SK-N-SH (cell line): ENCODE data around the gene KCNAB1. TPM values are rescaled to one million over a fixed set of nuclear protein-coding genes. Genes with fewer than 3 reads are reported as not detected.

Experiments used
- CTCF ChIA-PET: fragments of 300-600, 350-600 bp; formaldehyde crosslinking; extraction: SDS; loops from one replicate; lab custom pipeline; 2021; lab: Yijun Ruan, JAX
- POLR2A ChIA-PET: fragments of 350-600 bp; sonication (Branson Sonifier 250); formaldehyde crosslinking; extraction: SDS; loops from one replicate; lab custom pipeline; 2020; ENCODE audit warnings: antibody characterized with exemption, inconsistent platforms; lab: Yijun Ruan, JAX
- DNase-seq: peaks from one replicate; pipeline ENCODE4 v3.0.0; 2012
- H2AFZ ChIP-seq: fragments of 200-600 bp; sonication (generic); 2 replicates; pipeline ENCODE4 v1.8.1; 2016; ENCODE audit warnings: antibody characterized with exemption, mild to moderate bottlenecking, low read depth
- H3F3A ChIP-seq: fragments of 200-600 bp; sonication (generic); replicated peaks from 2 replicates; pipeline ENCODE3; 2016; ENCODE audit warnings: antibody characterized with exemption, mild to moderate bottlenecking; ENCODE audit not compliant: insufficient read depth
- H3K27ac ChIP-seq, 2 experiments: fragments of 200-500 bp in 1 of 2; fragments of 200-600 bp in 1 of 2; sonication (Bioruptor generic) in 1 of 2; sonication (generic), shearing (Covaris generic) in 1 of 2; 2 replicates each; pipeline versions ENCODE4 v1.5.1 to v1.6.1; 2014 to 2016; ENCODE audit warnings: low read depth in 2 of 2, inconsistent platforms in 1 of 2, low read length in 1 of 2, mild to moderate bottlenecking in 1 of 2, mixed read lengths in 1 of 2
- H3K27me3 ChIP-seq: fragments of 200-600 bp; sonication (generic), shearing (Covaris generic); 2 replicates; pipeline ENCODE4 v1.6.1; 2016; ENCODE audit warnings: mixed run types; ENCODE audit not compliant: insufficient read depth
- H3K36me3 ChIP-seq, 2 experiments: fragments of 200-500 bp in 1 of 2; fragments of 200-600 bp in 1 of 2; sonication (Bioruptor generic) in 1 of 2; sonication (generic) in 1 of 2; replicated peaks in 1 of 2; 2 replicates each; pipeline versions ENCODE3 to v1.5.1; 2014 to 2016; ENCODE audit warnings: low read length in 1 of 2, mild to moderate bottlenecking in 1 of 2; ENCODE audit not compliant: insufficient read depth in 2 of 2, control insufficient read depth in 1 of 2
- H3K4me1 ChIP-seq, 2 experiments: fragments of 200-500 bp in 1 of 2; fragments of 200-600 bp in 1 of 2; sonication (Bioruptor generic) in 1 of 2; sonication (generic), shearing (Covaris generic) in 1 of 2; 2 replicates each; pipeline versions ENCODE4 v1.5.1 to v1.6.1; 2014 to 2016; ENCODE audit warnings: low read depth in 1 of 2, low read length in 1 of 2, mixed run types in 1 of 2; ENCODE audit not compliant: insufficient read depth in 2 of 2, control insufficient read depth in 1 of 2
- H3K4me2 ChIP-seq: fragments of 200-600 bp; sonication (generic), shearing (Covaris generic); 2 replicates; pipeline ENCODE4 v1.6.1; 2017; ENCODE audit warnings: mixed run types
- H3K4me3 ChIP-seq, 2 experiments: fragments of 200-500 bp in 1 of 2; fragments of 200-600 bp in 1 of 2; sonication (Bioruptor generic) in 1 of 2; sonication (generic), shearing (Covaris generic) in 1 of 2; 2 replicates each; pipeline versions ENCODE4 v1.5.1 to v1.8.1; 2014 to 2016; ENCODE audit warnings: low read depth in 2 of 2, inconsistent platforms in 1 of 2, low read length in 1 of 2, mild to moderate bottlenecking in 1 of 2, mixed read lengths in 1 of 2, moderate library complexity in 1 of 2
- H3K79me2 ChIP-seq: fragments of 200-600 bp; sonication (generic); 2 replicates; pipeline ENCODE4 v1.8.1; 2017; ENCODE audit warnings: mild to moderate bottlenecking; ENCODE audit not compliant: insufficient read depth
- H3K9ac ChIP-seq: fragments of 200-600 bp; sonication (generic); 2 replicates; pipeline ENCODE4 v1.6.1; 2017; ENCODE audit warnings: mixed run types
- H3K9me2 ChIP-seq: fragments of 200-600 bp; sonication (generic); 2 replicates; pipeline ENCODE4 v1.6.1; 2017; ENCODE audit warnings: mixed run types
- H3K9me3 ChIP-seq: fragments of 200-600 bp; sonication (generic); 2 replicates; pipeline ENCODE4 v1.6.1; 2017; ENCODE audit warnings: mixed run types, mild to moderate bottlenecking, moderate library complexity
- H4K20me1 ChIP-seq: fragments of 200-600 bp; sonication (generic); 2 replicates; pipeline ENCODE4 v1.6.1; 2017; ENCODE audit warnings: mild to moderate bottlenecking, mixed run types; ENCODE audit not compliant: insufficient read depth
- CHD2 ChIP-seq: fragments of 150-350 bp; IDR thresholded peaks from 2 replicates; pipeline ENCODE4 v1.6.1; 2018; ENCODE audit warnings: low read length; ENCODE audit not compliant: partially characterized antibody
- FOSL2 ChIP-seq: IDR thresholded peaks from 2 replicates; pipeline ENCODE4 v1.4.0; 2012; ENCODE audit warnings: low read depth, mild to moderate bottlenecking, moderate library complexity, borderline replicate concordance
- FOXJ3 ChIP-seq: sonication (generic); formaldehyde crosslinking; IDR thresholded peaks from 2 replicates; pipeline ENCODE4 v1.5.1; 2020; ENCODE audit warnings: mild to moderate bottlenecking, missing genetic modification reagents
- FOXM1 ChIP-seq: IDR thresholded peaks from 2 replicates; pipeline ENCODE4 v1.4.0; 2012; ENCODE audit warnings: low read depth, mild to moderate bottlenecking
- GATA2 ChIP-seq: sonication (generic); formaldehyde crosslinking; IDR thresholded peaks from 2 replicates; pipeline ENCODE4 v1.5.0; 2020; ENCODE audit warnings: mild to moderate bottlenecking, missing genetic modification reagents
- IRF3 ChIP-seq: fragments of 150-350 bp; IDR thresholded peaks from 2 replicates; pipeline ENCODE4 v1.6.1; 2016; ENCODE audit warnings: mild to moderate bottlenecking, low read depth, low read length
- JUND ChIP-seq: IDR thresholded peaks from 2 replicates; pipeline ENCODE4 v1.4.0; 2012
- MEF2A ChIP-seq: IDR thresholded peaks from 2 replicates; pipeline ENCODE4 v1.4.0; 2012; ENCODE audit warnings: low read depth, borderline replicate concordance
- MXI1 ChIP-seq: IDR thresholded peaks from 2 replicates; pipeline ENCODE4 v1.6.1; 2012; ENCODE audit warnings: mild to moderate bottlenecking, low read depth, low read length, improper control_type of control experiment
- NFIC ChIP-seq: IDR thresholded peaks from 2 replicates; pipeline ENCODE4 v1.4.0; 2012; ENCODE audit warnings: borderline replicate concordance
- PBX3 ChIP-seq: IDR thresholded peaks from 2 replicates; pipeline ENCODE4; 2012
- POLR2AphosphoS5 ChIP-seq: IDR thresholded peaks from 2 replicates; pipeline ENCODE4 v1.6.1; 2012; ENCODE audit warnings: low read depth, low read length
- RAD21 ChIP-seq: IDR thresholded peaks from 2 replicates; pipeline ENCODE4 v1.6.1; 2012; ENCODE audit warnings: mild to moderate bottlenecking, low read length
- RCOR1 ChIP-seq: fragments of 150-350 bp; IDR thresholded peaks from 2 replicates; pipeline ENCODE4 v1.6.1; 2017; ENCODE audit warnings: antibody characterized with exemption, low read length
- REST ChIP-seq: IDR thresholded peaks from 2 replicates; pipeline ENCODE4 v1.6.1; 2012; ENCODE audit warnings: mild to moderate bottlenecking, low read depth, low read length, moderate library complexity
- RXRA ChIP-seq: IDR thresholded peaks from 2 replicates; pipeline ENCODE4 v1.4.0; 2012; ENCODE audit warnings: low read depth, mild to moderate bottlenecking, borderline replicate concordance
- SIN3A ChIP-seq: IDR thresholded peaks from 2 replicates; pipeline ENCODE4 v1.6.1; 2012; ENCODE audit warnings: low read depth, mild to moderate bottlenecking, low read length, moderate library complexity, borderline replicate concordance
- WGBS: methylation state at CpG from one replicate; pipeline ENCODE4 v1.1.6; 2017; ENCODE audit warnings: low lambda C conversion rate; 5-methylcytosine and 5-hydroxymethylcytosine counted together
- polyA plus RNA-seq, 3 experiments: library from polyadenylated mRNA; depleted of rRNA; stranded (reverse); fragments of >200 nt; gene quantifications; 2 replicates each; pipeline ENCODE4 v1.2.3, GENCODE V29; 2012

Gene KCNAB1
- polyA plus RNA-seq, 1 of the 3 experiments (the other 2 are of a cell fraction): 82.1 TPM

GRCh38 chr3:156250550-156250949 is 130.2 kb downstream of the KCNAB1 start:
- H3K9ac ChIP-seq: no peak overlapping the region
- H3K4me3 ChIP-seq: no peak overlapping the region
- no peaks in the 10 kb centered on the region for H4K20me1 ChIP-seq
- H3K36me3 ChIP-seq: no peaks in the 10 kb centered on the region
- no peaks in the 10 kb centered on the region for H3K9me3 ChIP-seq
- no peaks in the 10 kb centered on the region for H3K9me2 ChIP-seq
- CTCF ChIA-PET: interaction anchor here (0.5 kb wide), 1 partner anchor 13 kb away, joined by 3 read pairs; no protein-coding TSS in a partner anchor
- no peak overlapping the region for H2AFZ ChIP-seq
- DNase-seq: no peak
- WGBS: 88% methylated on average over 1 of the region's 1 CpG
- no peak overlapping the region for H3K27ac ChIP-seq
- POLR2A ChIA-PET: no interaction called here
- peaks cover 4% of the 10 kb centered on the region for H3F3A ChIP-seq
- H3K27me3 ChIP-seq: no peaks in the 10 kb centered on the region
- no peaks in the 10 kb centered on the region for H3K79me2 ChIP-seq
- TF ChIP-seq FOSL2: no peak
- no peak for TF ChIP-seq FOXM1
- no peak for TF ChIP-seq RXRA
- no peak for TF ChIP-seq REST
- no peak for TF ChIP-seq POLR2AphosphoS5
- no peak for TF ChIP-seq IRF3
- no peak for TF ChIP-seq FOXJ3 (CRISPR knock-in tag)
- TF ChIP-seq NFIC: no peak
- no peak for TF ChIP-seq RCOR1
- no peak for TF ChIP-seq CHD2
- no peak for TF ChIP-seq RAD21
- TF ChIP-seq PBX3: no peak
- no peak for TF ChIP-seq JUND
- no peaks in the 10 kb centered on the region for H3K4me1 ChIP-seq
- H3K4me2 ChIP-seq: no peak overlapping the region

GRCh38 chr3:156251424-156251823 is 131.0 kb downstream of the KCNAB1 start:
- Histone ChIP-seq H3K27ac (no peak overlapping the region), H2AFZ (no peak overlapping the region), H3K36me3 (no peaks in the 10 kb centered on the region), H3K4me2 (no peak overlapping the region), H3K79me2 (no peaks in the 10 kb centered on the region), H3K9me3 (no peaks in the 10 kb centered on the region)
- POLR2A ChIA-PET: no interaction called here
- CTCF ChIA-PET: interaction anchor here (0.9 kb wide), 1 partner anchor 37 kb away, joined by 3 read pairs; no protein-coding TSS in a partner anchor
- WGBS: 76% methylated on average over 4 of the region's 4 CpGs
- no peak for DNase-seq
- TF ChIP-seq GATA2 (CRISPR knock-in tag) (no peak), FOXM1 (no peak), MEF2A (no peak), SIN3A (no peak), FOSL2 (no peak), MXI1 (no peak), IRF3 (no peak), POLR2AphosphoS5 (no peak)
- TF ChIP-seq, all 33 proteins: peak for 0
- H3K9ac ChIP-seq: no peak overlapping the region
- H3K4me3 ChIP-seq: no peak overlapping the region
- H4K20me1 ChIP-seq: no peaks in the 10 kb centered on the region
- H3K27me3 ChIP-seq: no peaks in the 10 kb centered on the region
- peaks cover 2 to 6% of the 10 kb centered on the region in 2 experiments; a peak in 1 of 4 replicates for H3K4me1 ChIP-seq
- H3F3A ChIP-seq: peaks cover 3% of the 10 kb centered on the region
- H3K9me2 ChIP-seq: no peaks in the 10 kb centered on the region
